Hepatocyte (in vitro differentiated cells): ENCODE data around the gene VCX3B. TPM values are rescaled to one million over a fixed set of nuclear protein-coding genes. Genes with fewer than 3 reads are reported as not detected.
"Not testable (repeated sequence)": the region's sequence is repeated elsewhere in the genome, so short reads cannot be mapped to it uniquely, and the experiment has no call there.

Experiments
- DNase-seq: peaks from one replicate; pipeline ENCODE4 v3.0.0-alpha.2; 2016; ENCODE audit warnings: low spot score
- H2AFZ ChIP-seq: fragments of 200-600 bp; sonication (generic); 2 replicates; pipeline ENCODE4 v1.6.0; 2016; ENCODE audit warnings: antibody characterized with exemption, mild to moderate bottlenecking
- H3K27ac ChIP-seq: fragments of 200-600 bp; sonication (generic); 2 replicates; pipeline ENCODE4 v1.5.1; 2016; ENCODE audit warnings: mild to moderate bottlenecking
- H3K27me3 ChIP-seq: fragments of 200-600 bp; sonication (generic); 2 replicates; pipeline ENCODE4 v1.6.1; 2016
- H3K36me3 ChIP-seq: fragments of 200-600 bp; sonication (generic); replicated peaks from 2 replicates; pipeline ENCODE4 v1.5.1; 2016; ENCODE audit warnings: low read depth; ENCODE audit not compliant: insufficient read depth
- H3K4me1 ChIP-seq: fragments of 200-600 bp; sonication (generic); 2 replicates; pipeline ENCODE4 v1.5.1; 2016; ENCODE audit warnings: mild to moderate bottlenecking, moderate library complexity; ENCODE audit not compliant: insufficient read depth
- H3K4me2 ChIP-seq: fragments of 200-600 bp; sonication (generic); 2 replicates; pipeline ENCODE4 v1.6.0; 2016
- H3K4me3 ChIP-seq: fragments of 200-600 bp; sonication (generic); 2 replicates; pipeline ENCODE4 v1.5.1; 2016; ENCODE audit warnings: mild to moderate bottlenecking
- H3K79me2 ChIP-seq: fragments of 200-600 bp; sonication (generic); 2 replicates; pipeline ENCODE4 v1.6.0; 2017; ENCODE audit warnings: mild to moderate bottlenecking
- H3K9me2 ChIP-seq: fragments of 200-600 bp; sonication (generic); replicated peaks from 2 replicates; pipeline ENCODE4 v1.6.0; 2017; ENCODE audit warnings: mild to moderate bottlenecking; ENCODE audit not compliant: insufficient read depth
- H3K9me3 ChIP-seq: fragments of 200-600 bp; sonication (generic); 2 replicates; pipeline ENCODE4 v1.5.1; 2016; ENCODE audit warnings: low read depth, mild to moderate bottlenecking
- H4K20me1 ChIP-seq: fragments of 200-600 bp; sonication (generic); 2 replicates; pipeline ENCODE4 v1.6.0; 2016; ENCODE audit warnings: mild to moderate bottlenecking; ENCODE audit not compliant: insufficient read depth, poor library complexity, severe bottlenecking
- EZH2 ChIP-seq: fragments of 200-600 bp; sonication (generic); IDR thresholded peaks from 2 replicates; pipeline ENCODE4 v1.6.1; 2016; ENCODE audit warnings: antibody characterized with exemption, mild to moderate bottlenecking, borderline replicate concordance
- EZH2phosphoT487 ChIP-seq: fragments of 200-600 bp; sonication (generic); IDR thresholded peaks from one replicate; pipeline ENCODE4 v1.6.1; 2018; ENCODE audit warnings: antibody characterized with exemption, mild to moderate bottlenecking, low read depth, moderate library complexity; ENCODE audit not compliant: unreplicated experiment, severe bottlenecking
- WGBS: methylation state at CpG from one replicate; pipeline ENCODE4 v1.1.6; 2016; ENCODE audit warnings: low lambda C conversion rate; ENCODE audit errors: missing lambda C conversion rate; 5-methylcytosine and 5-hydroxymethylcytosine counted together
- polyA plus RNA-seq: library from polyadenylated mRNA; unstranded; fragments of >200 nt; fragmentation: Nextera tagmentation; extraction: Ambion mirVana; gene quantifications from 2 replicates; pipeline ENCODE4 v1.2.1, GENCODE V29; 2016
- total RNA-seq: library from RNA; depleted of rRNA; stranded (reverse); fragments of >200 nt; gene quantifications from 2 replicates; pipeline ENCODE4 v1.2.3, GENCODE V29; 2014
- TF ChIP-seq, protein P1 (sequence below): fragments of 200-600 bp; sonication (generic); IDR thresholded peaks from 2 replicates; pipeline ENCODE4 v1.5.1; 2016; ENCODE audit warnings: antibody characterized with exemption, mild to moderate bottlenecking; ENCODE audit not compliant: poor library complexity

The VCX3B gene
- total RNA-seq = not detected in 2 replicates
- polyA plus RNA-seq = not detected in 2 replicates

DNA sequence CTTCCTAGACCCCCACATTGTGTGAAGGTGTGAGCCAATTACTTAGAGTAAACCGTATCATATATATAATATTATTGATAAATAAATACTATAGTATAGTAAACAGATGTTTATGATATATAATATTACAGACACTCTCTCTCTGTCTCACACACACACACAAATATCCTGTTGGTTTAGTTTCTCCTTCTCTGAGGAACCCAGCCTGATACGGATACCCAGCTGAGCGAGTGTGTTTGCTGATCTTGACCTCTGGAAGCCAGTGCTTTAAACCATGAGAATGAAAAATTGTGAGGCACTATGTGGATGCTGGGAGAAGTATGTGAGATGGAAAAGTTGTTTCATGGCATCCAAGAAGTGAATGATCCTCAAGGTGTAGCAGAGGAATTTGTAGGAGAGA is at the start of gene VCX3B:
Gene VCX3B (plus strand): TSS at position 301 of the 400 bp plus-strand sequence. CDS start 621 bp downstream, outside the sequence.
- H3K4me1 ChIP-seq, H3K4me3 ChIP-seq, H3K9me2 ChIP-seq, H3K9me3 ChIP-seq, H3K79me2 ChIP-seq, H3K27ac ChIP-seq, H2AFZ ChIP-seq, H4K20me1 ChIP-seq, DNase-seq, H3K4me2 ChIP-seq, H3K27me3 ChIP-seq, H3K36me3 ChIP-seq: not testable (repeated sequence)
- WGBS = 62% methylated on average over 3 of the region's 3 CpGs

DNA sequence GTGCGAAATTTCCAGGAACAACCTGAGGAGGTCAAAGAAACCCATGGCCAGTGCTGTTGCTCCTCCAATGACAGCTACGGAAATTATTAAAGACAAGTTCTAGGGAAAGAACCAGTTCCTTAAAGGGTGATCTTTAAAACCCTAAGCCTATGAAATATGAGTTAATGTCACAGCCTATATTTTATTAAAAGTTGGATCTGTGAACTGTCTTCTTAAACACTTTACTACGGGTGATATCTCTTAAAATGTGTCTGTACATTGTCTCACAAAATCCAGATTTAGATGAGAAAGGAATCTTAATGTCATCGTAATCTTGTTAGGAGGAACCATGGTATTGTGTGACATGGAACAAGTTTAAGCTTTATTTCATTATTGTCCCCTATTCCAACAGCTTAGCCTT is 46.3 kb upstream of the VCX3B start:
- Histone ChIP-seq H3K27me3 (no peaks in the 10 kb centered on the region), H3K9me2 (no peaks in the 10 kb centered on the region), H3K4me1 (no peaks in the 10 kb centered on the region), H2AFZ (no peak overlapping the region), H4K20me1 (no peaks in the 10 kb centered on the region), H3K9me3 (no peaks in the 10 kb centered on the region), H3K27ac (no peak overlapping the region), H3K4me2 (no peak overlapping the region), H3K36me3 (no peaks in the 10 kb centered on the region), H3K4me3 (no peak overlapping the region), H3K79me2 (no peaks in the 10 kb centered on the region)
- DNase-seq = no peak
- TF ChIP-seq EZH2phosphoT487 (no peak), EZH2 (no peak)
- TF ChIP-seq, protein P1, sequence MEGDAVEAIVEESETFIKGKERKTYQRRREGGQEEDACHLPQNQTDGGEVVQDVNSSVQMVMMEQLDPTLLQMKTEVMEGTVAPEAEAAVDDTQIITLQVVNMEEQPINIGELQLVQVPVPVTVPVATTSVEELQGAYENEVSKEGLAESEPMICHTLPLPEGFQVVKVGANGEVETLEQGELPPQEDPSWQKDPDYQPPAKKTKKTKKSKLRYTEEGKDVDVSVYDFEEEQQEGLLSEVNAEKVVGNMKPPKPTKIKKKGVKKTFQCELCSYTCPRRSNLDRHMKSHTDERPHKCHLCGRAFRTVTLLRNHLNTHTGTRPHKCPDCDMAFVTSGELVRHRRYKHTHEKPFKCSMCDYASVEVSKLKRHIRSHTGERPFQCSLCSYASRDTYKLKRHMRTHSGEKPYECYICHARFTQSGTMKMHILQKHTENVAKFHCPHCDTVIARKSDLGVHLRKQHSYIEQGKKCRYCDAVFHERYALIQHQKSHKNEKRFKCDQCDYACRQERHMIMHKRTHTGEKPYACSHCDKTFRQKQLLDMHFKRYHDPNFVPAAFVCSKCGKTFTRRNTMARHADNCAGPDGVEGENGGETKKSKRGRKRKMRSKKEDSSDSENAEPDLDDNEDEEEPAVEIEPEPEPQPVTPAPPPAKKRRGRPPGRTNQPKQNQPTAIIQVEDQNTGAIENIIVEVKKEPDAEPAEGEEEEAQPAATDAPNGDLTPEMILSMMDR = no peak
- 70% methylated on average over 4 of the region's 4 CpGs for WGBS

DNA sequence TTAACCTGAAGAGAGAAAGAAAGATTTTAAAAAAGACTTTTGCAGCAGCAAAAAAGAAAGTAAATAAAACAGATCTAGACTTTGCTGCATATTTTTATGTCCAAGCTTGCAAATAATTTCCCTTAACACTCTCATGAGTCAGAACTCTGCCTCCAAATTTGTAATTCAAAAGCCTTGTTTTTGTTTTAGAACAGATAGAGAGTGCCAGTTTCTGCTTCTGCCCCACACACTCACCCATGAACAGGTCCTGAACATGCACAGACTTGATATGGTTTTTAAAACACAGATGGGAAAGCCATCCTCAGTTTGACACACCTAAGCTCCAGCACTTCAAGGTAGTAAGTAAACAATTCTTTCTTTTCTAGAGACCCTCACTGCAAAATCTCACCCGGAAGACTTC is 39.7 kb upstream of the VCX3B start:
- TF ChIP-seq EZH2phosphoT487 = no peak
- no peak for TF ChIP-seq EZH2
- TF ChIP-seq, protein P1 = no peak
- Histone ChIP-seq H3K9me2 (no peaks in the 10 kb centered on the region), H3K4me1 (no peaks in the 10 kb centered on the region), H3K9me3 (no peaks in the 10 kb centered on the region), H3K4me2 (no peak overlapping the region), H3K27ac (no peak overlapping the region), H3K36me3 (no peaks in the 10 kb centered on the region), H2AFZ (no peak overlapping the region), H3K27me3 (no peaks in the 10 kb centered on the region), H4K20me1 (no peaks in the 10 kb centered on the region), H3K79me2 (no peaks in the 10 kb centered on the region), H3K4me3 (no peak overlapping the region)
- no peak for DNase-seq
- 64% methylated on average over 1 of the region's 1 CpG for WGBS

DNA sequence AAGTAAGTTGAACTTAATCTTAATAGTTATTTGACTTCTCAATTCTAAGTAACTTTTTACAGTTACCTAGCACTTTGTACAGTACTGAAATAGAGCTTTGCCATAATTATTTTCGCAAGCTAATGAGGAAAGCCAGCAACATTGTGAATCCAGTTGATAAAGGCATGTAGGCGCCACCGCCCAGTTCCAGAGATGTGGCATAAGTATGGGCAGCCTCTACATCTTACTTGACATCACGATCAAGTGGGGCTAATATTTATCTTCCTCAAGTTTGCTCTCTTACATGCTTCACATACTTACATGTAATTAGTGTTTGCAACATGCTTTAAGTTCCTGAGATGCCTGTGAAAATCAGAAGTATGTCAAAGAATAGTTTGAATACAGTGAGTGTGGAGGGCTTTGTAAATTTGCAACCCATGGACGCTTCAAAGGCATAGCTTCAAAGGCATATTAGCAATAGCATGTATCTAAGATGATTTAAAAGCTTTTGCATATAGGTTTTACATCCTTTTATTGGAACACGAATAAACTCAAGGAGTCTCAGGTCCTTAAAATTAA is 34.9 kb upstream of the VCX3B start:
- Histone ChIP-seq H3K79me2 (no peaks in the 10 kb centered on the region), H3K9me3 (no peaks in the 10 kb centered on the region), H3K27me3 (no peaks in the 10 kb centered on the region), H2AFZ (no peak overlapping the region), H3K4me2 (no peak overlapping the region), H3K4me1 (no peaks in the 10 kb centered on the region), H3K9me2 (no peaks in the 10 kb centered on the region), H3K4me3 (no peak overlapping the region), H3K27ac (no peak overlapping the region), H4K20me1 (no peaks in the 10 kb centered on the region), H3K36me3 (no peaks in the 10 kb centered on the region)
- DNase-seq = no peak
- WGBS = 61% methylated on average over 6 of the region's 6 CpGs
- TF ChIP-seq, protein P1 = no peak
- TF ChIP-seq EZH2phosphoT487 (no peak), EZH2 (no peak)
